ENCODE data around the gene MKRN3. TPM values are rescaled to one million over a fixed set of nuclear protein-coding genes. Genes with fewer than 3 reads are reported as not detected.

MKRN3 gene
- total RNA-seq, 1 donor from 2014 or later, result 0.46 TPM

GRCh38 chr15:23532024-23532423 lies 33.5 kb upstream of the MKRN3 start:
- H3K4me3 Mint-ChIP-seq (ENCODE audit: low read depth), result no peak overlapping the region
- TF ChIP-seq CTCF (IDR thresholded peaks at IDR 0.05; ENCODE audit: unreplicated experiment), result no peak
- H3K4me1 Mint-ChIP-seq (ENCODE audit: low read depth), result peaks cover 13% of the 10 kb centered on the region
- H3K27me3 Mint-ChIP-seq, result no peaks in the 10 kb centered on the region
- peaks cover 13% of the 10 kb centered on the region for H3K36me3 Mint-ChIP-seq (ENCODE audit: insufficient read depth)
- peaks cover 23% of the 10 kb centered on the region for H3K9me3 Mint-ChIP-seq (ENCODE audit: low read depth)
- no peak overlapping the region for H3K27ac Mint-ChIP-seq
- DNase-seq (ENCODE audit: low spot score, unreplicated experiment), result no peak

- Mint-ChIP-seq H3K36me3 (ENCODE audit: insufficient read depth) (peaks cover 8% of the 10 kb centered on the region), H3K9me3 (ENCODE audit: low read depth) (peaks cover 40% of the 10 kb centered on the region), H3K4me3 (ENCODE audit: low read depth) (no peak overlapping the region), H3K27ac (no peak overlapping the region), H3K27me3 (no peaks in the 10 kb centered on the region), H3K4me1 (ENCODE audit: low read depth) (peaks cover 11% of the 10 kb centered on the region)
- TF ChIP-seq CTCF (IDR thresholded peaks at IDR 0.05; ENCODE audit: unreplicated experiment), result no peak
- DNase-seq (ENCODE audit: low spot score, unreplicated experiment), result no peak
These were observed 28.8 kb upstream of the MKRN3 start for GRCh38 chr15:23536659-23537058.

- Mint-ChIP-seq H3K9me3 (ENCODE audit: low read depth) (peaks cover 47% of the 10 kb centered on the region), H3K4me1 (ENCODE audit: low read depth) (peaks cover 11% of the 10 kb centered on the region), H3K36me3 (ENCODE audit: insufficient read depth) (peaks cover 8% of the 10 kb centered on the region), H3K4me3 (ENCODE audit: low read depth) (no peak overlapping the region), H3K27me3 (no peaks in the 10 kb centered on the region), H3K27ac (no peak overlapping the region)
- no peak for DNase-seq (ENCODE audit: low spot score, unreplicated experiment)
- TF ChIP-seq CTCF (IDR thresholded peaks at IDR 0.05; ENCODE audit: unreplicated experiment), result no peak
These were observed 26.8 kb upstream of the MKRN3 start for GRCh38 chr15:23538648-23539047.

- Mint-ChIP-seq H3K4me3 (ENCODE audit: low read depth) (no peak overlapping the region), H3K36me3 (ENCODE audit: insufficient read depth) (peaks cover 3% of the 10 kb centered on the region), H3K9me3 (ENCODE audit: low read depth) (peaks cover 43% of the 10 kb centered on the region), H3K27me3 (no peaks in the 10 kb centered on the region), H3K4me1 (ENCODE audit: low read depth) (peaks cover 11% of the 10 kb centered on the region), H3K27ac (no peak overlapping the region)
- TF ChIP-seq CTCF (IDR thresholded peaks at IDR 0.05; ENCODE audit: unreplicated experiment), result no peak
- DNase-seq (ENCODE audit: low spot score, unreplicated experiment), result no peak
These were observed 25.6 kb upstream of the MKRN3 start for GRCh38 chr15:23539892-23540291.

- H3K27ac Mint-ChIP-seq, result no peak overlapping the region
- no peaks in the 10 kb centered on the region for H3K27me3 Mint-ChIP-seq
- H3K4me1 Mint-ChIP-seq (ENCODE audit: low read depth), result no peaks in the 10 kb centered on the region
- DNase-seq (ENCODE audit: low spot score, unreplicated experiment), result no peak
- H3K36me3 Mint-ChIP-seq (ENCODE audit: insufficient read depth), result peaks cover 3% of the 10 kb centered on the region
- H3K4me3 Mint-ChIP-seq (ENCODE audit: low read depth), result no peak overlapping the region
- H3K9me3 Mint-ChIP-seq (ENCODE audit: low read depth), result peaks cover 31% of the 10 kb centered on the region
- TF ChIP-seq CTCF (IDR thresholded peaks at IDR 0.05; ENCODE audit: unreplicated experiment), result no peak
These were observed 19.3 kb upstream of the MKRN3 start for GRCh38 chr15:23546158-23546557.

All from progenitor cell of endocrine pancreas (in vitro differentiated cells).